AG04450 (cell line): ENCODE results near the gene UGDH. TPM values are rescaled to one million over a fixed set of nuclear protein-coding genes. Genes with fewer than 3 reads are reported as not detected.

Source experiments
- CTCF ChIA-PET: fragments of 300-600, 350-600 bp; formaldehyde crosslinking; extraction: SDS; loops from one replicate; lab custom pipeline; 2022; ENCODE audit warnings: antibody characterized with exemption, inconsistent platforms; lab: Charles Lee
- POLR2A ChIA-PET: fragments of 350-600 bp; formaldehyde crosslinking; extraction: SDS; loops from one replicate; lab custom pipeline; 2021; ENCODE audit warnings: antibody characterized with exemption, inconsistent platforms; lab: Yijun Ruan, JAX
- DNase-seq: peaks from one replicate; pipeline ENCODE4 v3.0.0-alpha.2; 2011; ENCODE audit warnings: low read depth, low spot score
- H3K27ac ChIP-seq: one replicate; pipeline ENCODE4 v1.5.1; 2012; ENCODE audit warnings: low read depth, low read length, control low read depth
- H3K27me3 ChIP-seq: one replicate; pipeline ENCODE4 v1.6.0; 2012; ENCODE audit warnings: low read length; ENCODE audit not compliant: control insufficient read depth, insufficient read depth
- H3K4me3 ChIP-seq: 2 replicates; pipeline ENCODE4 v1.5.1; 2011; ENCODE audit warnings: mild to moderate bottlenecking, low read depth, low read length, control low read depth
- H3K9me3 ChIP-seq: 2 replicates; pipeline ENCODE4 v1.5.1; 2012; ENCODE audit warnings: low read length; ENCODE audit not compliant: control insufficient read depth, insufficient read depth
- CTCF ChIP-seq: IDR thresholded peaks from 2 replicates; pipeline ENCODE4 v1.5.1; 2011; ENCODE audit warnings: low read depth, low read length, control low read depth, inconsistent platforms
- polyA plus RNA-seq: library from polyadenylated mRNA; depleted of rRNA; stranded (reverse); fragments of >200 nt; gene quantifications from 2 replicates; pipeline ENCODE4 v1.2.3, GENCODE V29; 2011

Gene UGDH
- polyA plus RNA-seq, 1 experiment = 117 TPM

DNA sequence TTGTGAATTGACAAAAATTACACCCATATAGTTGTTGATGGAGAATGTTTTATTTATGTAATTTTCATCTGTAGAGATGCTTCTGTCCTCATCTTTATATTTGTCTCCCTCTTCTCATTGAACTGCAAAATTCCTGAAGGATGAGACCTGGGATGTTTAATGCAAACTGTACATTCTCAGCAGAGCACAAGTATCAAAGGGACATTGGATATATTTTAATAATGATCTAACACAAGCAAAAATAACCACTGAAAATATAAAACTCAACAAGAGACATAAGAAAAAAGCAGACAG, 28.6 kb downstream of the UGDH start:
- Histone ChIP-seq H3K4me3 (no peak overlapping the region), H3K27ac (no peak overlapping the region), H3K27me3 (no peaks in the 10 kb centered on the region), H3K9me3 (no peaks in the 10 kb centered on the region)
- no peak for TF ChIP-seq CTCF
- CTCF ChIA-PET = interaction anchor here (0.5 kb wide), 1 partner anchor 444 kb away, joined by 5 read pairs; no protein-coding TSS in a partner anchor
- DNase-seq = no peak
- POLR2A ChIA-PET = no interaction called here

DNA sequence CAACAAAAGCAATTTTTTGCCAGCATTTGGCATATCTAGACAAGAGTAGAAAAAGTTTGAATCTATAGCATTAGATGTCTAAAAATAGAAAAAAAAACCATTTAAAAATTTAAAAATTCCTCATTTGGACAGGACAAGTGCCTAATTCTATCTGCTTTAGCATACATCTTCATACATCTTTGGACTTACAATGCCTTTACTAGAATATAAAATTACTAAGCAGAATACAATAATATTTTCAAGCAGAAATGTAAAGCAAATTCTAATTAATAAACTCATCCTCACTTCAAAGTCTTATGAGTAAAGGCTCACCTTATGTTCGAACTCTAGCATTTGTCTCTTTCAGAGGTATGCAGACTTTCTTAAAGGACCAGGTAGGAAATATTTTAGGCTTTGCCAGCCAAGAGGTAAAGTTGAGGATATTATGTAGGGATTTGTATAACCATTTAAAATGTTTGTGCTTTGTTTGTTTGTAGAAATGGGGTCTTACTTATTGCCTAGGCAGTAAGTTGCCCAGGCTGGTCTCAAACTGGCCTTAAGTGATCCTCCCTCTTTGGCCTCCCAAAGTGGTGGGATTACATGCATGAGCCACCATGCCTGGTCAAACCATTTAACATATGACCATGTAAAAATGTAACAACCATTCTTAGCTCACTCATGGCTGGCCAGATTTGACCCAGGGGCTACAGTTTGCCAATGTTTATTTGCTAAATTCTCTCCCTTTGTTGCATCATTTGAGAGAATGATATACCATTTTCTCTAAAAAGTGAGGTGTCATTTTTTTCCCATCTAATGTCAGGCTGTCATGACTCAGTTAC, 29.1 kb downstream of the UGDH start:
- CTCF ChIA-PET = interaction anchor here (1.0 kb wide), 1 partner anchor 29 kb away, joined by 3 read pairs; no protein-coding TSS in a partner anchor

DNA sequence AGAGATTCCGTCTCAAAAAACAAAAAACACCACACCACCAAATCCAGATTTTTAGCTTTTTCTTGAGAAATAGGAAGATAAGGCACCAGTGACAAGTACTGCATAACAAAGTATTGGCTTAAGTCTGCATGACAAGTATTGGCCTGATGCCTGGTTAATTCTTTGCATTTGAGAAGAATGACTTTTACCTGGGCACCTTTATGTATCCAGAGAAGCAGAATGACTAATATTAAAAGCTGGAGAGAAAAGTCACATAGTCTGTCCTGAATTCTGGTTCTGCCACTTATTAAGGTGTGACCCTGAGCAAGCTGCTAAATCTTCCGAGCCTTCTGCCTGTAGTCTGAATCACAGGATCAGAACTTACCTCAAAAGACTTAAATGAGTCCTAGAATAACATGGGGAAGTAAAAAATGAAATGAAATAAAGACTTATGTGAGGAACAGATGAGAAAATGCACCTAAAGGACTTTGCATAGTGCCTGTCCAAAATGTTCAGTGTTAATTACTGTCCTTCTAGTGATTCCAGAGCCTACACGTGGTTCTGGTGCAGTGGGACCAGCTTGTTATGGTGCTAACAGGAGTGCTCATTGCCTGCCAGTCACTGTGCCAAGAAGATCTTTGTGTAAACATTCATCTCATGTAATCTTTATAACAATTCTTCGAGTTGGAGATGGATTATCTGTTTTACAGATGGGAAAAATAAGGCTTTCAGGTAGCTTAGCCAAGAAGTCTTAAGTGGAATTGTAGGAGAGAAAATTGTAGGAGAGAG, 31.6 kb downstream of the UGDH start:
- Histone ChIP-seq H3K4me3 (no peak overlapping the region), H3K27me3 (no peaks in the 10 kb centered on the region), H3K27ac (no peak overlapping the region), H3K9me3 (no peaks in the 10 kb centered on the region)
- TF ChIP-seq CTCF = no peak
- CTCF ChIA-PET = interaction anchor here (1.2 kb wide), 2 partner anchors 27 to 483 kb away, joined by 4 to 6 read pairs; no protein-coding TSS in a partner anchor
- POLR2A ChIA-PET = interaction anchor here (0.7 kb wide), 1 partner anchor 716 kb away, joined by 5 read pairs; no protein-coding TSS in a partner anchor
- DNase-seq = no peak

More for the DNA sequence above, 29.1 kb downstream of the UGDH start:
- H3K9me3 ChIP-seq = no peaks in the 10 kb centered on the region
- no peak overlapping the region for H3K4me3 ChIP-seq
- POLR2A ChIA-PET = interaction anchor here (0.5 kb wide), 1 partner anchor 142 kb away, joined by 3 read pairs; no protein-coding TSS in a partner anchor
- no peak for DNase-seq
- H3K27me3 ChIP-seq = no peaks in the 10 kb centered on the region
- no peak for TF ChIP-seq CTCF
- H3K27ac ChIP-seq = no peak overlapping the region

- TF ChIP-seq CTCF = no peak
- no peak overlapping the region for H3K4me3 ChIP-seq
- no peak overlapping the region for H3K27ac ChIP-seq
- DNase-seq = no peak
- CTCF ChIA-PET = interaction anchor here (0.5 kb wide), 1 partner anchor 18 kb away, joined by 3 read pairs; no protein-coding TSS in a partner anchor
- no peaks in the 10 kb centered on the region for H3K9me3 ChIP-seq
- no peaks in the 10 kb centered on the region for H3K27me3 ChIP-seq
- POLR2A ChIA-PET = interaction anchor here (0.6 kb wide), 1 partner anchor 9 kb away, joined by 3 read pairs; no protein-coding TSS in a partner anchor
Observed at GRCh38 chr4:39494354-39494753, 32.9 kb downstream of the UGDH start.
